SIG-M5 (cell line): ENCODE data around the gene GCSAM.
A peak's percentile ranks its signal among the peaks of the same experiment; 100 is the strongest.

Experiments used
- DNase-seq: peaks from one replicate; lab custom pipeline; 2025; lab: John Stamatoyannopoulos, UW

Gene GCSAM

DNA sequence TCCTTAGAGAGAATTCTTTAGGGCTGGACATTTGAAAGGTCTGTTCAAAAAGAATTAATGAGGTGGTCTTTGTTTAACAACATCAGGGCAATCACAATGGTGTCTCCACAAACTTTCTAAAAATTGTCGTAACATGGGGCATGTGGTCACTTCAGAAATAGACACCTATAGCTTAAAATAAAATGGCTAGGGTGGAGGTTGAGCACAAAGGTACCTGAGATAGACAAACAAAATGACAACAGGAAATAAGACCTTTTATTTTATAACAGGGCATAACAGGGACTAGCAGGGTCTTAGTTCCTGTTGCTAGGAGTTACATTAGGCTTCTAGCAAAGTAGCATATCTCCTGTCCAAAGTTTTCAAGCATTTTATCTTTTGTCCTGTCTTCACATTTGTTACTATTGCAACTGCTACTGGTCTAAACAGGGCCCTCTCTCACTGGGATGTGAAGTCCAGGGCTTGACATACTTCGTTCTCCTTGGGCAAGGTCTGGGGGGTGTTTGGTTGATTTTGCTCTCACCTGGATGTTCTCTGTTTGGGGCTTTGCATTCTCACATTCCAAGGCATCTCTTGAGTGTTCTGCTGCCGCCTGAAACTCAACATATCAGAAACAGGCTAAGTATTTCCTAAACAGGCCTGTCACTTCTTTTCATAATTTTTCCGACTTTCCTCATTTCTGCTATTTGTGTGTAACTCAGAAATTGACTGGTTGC is 3.0 kb downstream of the GCSAM start:
- DNase-seq, result no peak

DNA sequence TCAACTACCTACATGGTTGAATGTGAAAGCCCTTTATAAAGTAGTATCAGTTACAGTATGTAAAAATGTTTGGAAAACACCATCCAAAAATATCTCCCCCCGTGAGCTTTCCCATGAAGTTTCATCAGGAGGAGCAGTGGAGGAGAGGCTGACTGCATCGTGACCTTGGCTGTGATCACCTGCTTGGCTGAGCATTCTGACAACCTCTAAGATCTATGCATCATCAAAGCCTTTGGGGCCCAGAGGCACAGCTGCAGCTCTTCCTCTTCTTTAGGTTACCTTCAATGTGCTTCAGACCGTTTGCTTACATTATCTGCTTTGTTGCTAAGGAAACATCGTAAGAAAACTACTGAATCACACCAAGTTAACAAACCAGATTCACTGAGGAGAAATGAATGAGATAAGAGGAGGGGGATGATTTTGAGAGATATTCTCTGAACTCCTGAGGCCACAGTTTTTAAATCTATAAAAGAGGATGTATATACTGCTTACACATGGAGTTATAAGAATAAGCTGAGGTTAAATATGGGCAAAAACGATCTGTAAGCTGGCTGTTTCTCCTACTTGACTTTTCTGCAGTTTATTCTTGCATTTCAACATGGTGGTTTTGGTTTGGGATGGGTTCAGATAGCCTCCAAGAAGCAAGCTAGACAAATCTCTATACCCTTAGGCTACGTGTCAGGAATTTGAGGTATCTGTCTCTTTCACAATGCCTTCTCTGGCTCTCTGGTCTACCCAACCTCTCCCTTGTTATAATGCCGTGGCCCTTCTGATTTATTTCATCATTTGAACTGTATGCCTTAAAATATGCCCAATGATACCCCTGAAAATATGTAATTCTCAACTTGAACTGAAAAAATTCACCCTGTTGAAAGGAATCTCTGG is 4.0 kb downstream of the GCSAM start:
- DNase-seq, result no peak

DNA sequence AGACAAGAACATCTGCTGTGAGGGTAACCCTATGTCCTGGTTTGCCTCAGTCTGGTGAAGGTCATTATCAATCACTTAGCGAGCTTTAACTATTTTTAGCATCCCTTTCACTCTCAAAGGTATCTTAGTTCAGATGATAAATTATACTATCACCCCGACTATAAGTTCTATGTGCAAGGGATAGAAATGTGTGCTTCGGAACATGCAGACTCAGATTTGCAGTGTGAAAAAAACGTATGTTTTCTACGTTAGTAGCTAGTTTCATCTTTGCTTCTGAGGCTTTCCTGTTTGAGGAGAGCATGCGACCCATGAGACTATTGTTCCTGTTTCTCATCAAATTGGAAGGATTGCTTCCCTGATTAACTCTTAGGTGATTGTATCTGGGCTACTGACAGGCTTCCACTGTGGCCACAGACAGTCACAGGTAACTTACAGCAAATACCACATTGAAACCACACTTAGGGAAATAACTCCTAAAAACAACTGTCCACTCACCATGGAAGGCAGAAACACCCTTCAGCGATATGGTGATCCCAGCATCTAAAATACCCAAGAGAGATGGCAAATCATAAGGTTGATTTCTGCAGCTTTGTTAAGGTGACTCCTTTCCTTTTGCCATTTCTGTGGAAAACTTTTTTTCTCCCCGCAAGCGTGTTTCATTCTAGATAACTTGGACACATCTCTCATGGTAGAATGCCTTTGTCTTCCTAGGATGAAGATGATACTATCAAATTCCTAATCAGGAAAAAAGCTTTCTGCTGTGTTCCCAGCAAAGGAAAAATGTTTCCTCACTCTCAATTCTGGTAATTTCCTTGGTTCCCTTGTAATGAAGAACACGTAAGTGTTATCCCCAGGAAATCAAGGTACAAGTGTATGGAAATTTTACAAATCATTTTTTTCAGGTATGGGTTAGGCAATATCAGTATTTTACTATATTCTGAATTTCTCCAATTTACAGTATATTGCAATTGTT is 5.2 kb downstream of the GCSAM start:
- DNase-seq, result no peak

DNA sequence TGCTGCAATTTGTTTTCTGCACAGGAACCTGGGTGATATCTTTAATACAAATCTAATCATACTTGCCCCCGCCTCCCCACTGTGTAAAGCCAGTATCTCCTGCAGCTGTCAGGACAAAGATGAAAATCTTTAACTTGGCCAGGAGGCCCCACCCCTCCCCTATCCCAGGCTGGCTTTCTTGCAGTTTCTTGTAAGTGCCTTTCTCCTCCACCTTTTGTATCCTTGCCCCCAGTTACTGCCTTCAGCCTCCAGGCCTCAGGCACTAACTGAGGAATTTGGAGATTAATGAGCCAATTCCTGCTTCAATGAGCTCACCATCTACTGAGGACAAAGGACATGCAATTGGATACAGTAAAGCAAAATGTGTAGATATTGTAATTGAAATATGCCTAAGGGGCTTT is 6.5 kb downstream of the GCSAM start:
- DNase-seq, result no peak

- DNase-seq, result no peak
These were observed 8.0 kb downstream of the GCSAM start for GRCh38 chr3:112124907-112125607.

- no peak for DNase-seq
These were observed 9.5 kb downstream of the GCSAM start for GRCh38 chr3:112123548-112123947.

GRCh38 chr3:112122870-112123269 is 10.2 kb downstream of the GCSAM start:
- no peak for DNase-seq

GRCh38 chr3:112121577-112122547 is 11.2 kb downstream of the GCSAM start:
- no peak for DNase-seq

- DNase-seq, result no peak
These were observed 12.8 kb downstream of the GCSAM start for GRCh38 chr3:112119962-112120836.

GRCh38 chr3:112117841-112118571 is 15.0 kb downstream of the GCSAM start:
- DNase-seq, result peak; percentile 13

GRCh38 chr3:112117415-112117814 is 15.6 kb downstream of the GCSAM start:
- DNase-seq, result no peak

GRCh38 chr3:112116748-112117186 is 16.3 kb downstream of the GCSAM start:
- DNase-seq, result no peak

DNA sequence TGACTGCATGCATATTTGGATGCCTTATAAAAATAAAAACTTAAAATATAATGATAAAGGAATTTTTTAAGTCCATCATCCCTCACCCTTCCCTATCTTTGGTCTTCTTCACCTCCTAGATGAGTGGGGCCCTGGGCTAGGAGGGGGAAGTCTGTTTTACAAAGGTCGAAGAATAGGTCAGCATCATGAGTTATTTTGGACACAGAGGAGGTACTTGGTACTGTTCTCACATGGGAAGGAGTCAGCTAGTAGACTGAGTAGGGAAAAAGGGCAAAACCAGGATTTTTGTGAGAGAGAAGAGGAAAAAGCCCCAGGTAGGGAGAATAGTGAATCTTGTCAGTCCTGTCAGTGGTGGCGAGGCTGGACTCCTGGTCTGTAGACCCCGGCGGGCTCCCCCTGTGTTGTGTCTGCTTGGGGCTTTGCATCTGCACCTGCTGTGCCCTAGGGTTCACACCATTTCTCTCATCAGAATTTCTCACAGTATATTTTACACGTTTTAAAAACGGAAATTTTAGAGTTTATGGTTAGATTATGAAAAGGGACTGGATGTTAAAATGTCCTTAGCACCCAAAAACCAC is 17.2 kb downstream of the GCSAM start:
- DNase-seq, result no peak

- DNase-seq, result no peak
These were observed 17.8 kb downstream of the GCSAM start for GRCh38 chr3:112115161-112115739.

DNA sequence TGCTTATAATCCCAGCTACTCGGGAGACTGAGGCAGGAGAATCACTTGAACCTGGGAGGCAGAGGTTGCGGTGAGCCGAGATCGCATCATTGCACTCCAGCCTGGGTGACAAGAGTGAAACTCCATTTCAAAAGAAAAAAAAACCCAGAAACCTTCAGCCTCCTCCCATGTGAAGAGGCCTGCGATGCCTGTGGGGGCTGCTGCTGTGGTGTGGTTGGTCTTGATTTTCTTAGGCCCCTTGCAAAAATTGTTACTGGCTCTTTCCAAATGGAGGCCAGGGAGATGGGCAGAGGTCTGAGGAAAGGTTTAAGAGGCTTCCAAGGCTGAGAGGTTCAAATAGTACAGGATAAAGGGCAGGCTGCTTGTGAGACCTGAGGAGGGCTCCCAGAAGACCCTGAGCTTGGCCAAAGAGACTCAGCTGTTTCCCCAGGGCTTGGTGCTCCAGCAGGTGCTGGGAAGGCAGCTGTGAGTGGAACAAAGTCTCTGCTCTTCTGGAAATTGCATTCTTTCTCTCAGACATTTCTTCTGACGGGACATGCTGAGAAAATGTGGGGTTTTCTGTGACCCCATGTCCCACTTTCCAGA is 18.4 kb downstream of the GCSAM start:
- no peak for DNase-seq

DNA sequence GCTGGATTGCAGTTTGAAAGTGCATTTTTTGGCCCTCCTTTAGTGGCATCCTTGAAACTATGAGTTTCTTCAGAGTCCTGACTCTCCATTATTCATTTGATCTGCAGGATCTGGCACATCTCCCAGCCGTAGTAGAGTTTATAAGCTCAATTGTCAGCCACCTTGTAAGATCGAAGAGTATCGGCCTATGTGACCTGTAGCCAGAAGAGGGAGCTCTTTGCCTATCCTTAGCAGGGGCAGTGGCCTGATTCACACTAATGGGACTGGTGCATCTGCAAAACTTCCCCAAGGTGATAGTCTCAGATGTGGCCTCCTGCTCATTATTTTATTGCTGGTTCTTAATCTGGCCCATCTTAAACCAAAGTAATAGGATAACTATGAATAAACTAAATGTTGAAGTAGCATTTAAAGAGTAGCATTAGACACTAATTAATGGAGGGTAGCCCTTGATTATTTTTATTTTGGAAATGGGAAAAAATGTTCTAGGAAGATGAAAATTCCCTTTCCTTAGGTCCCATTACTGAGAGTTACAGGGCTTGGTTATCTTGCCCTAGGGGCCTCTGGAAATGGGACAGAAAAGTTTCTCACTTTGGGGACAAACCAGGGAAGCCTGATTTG is 21.2 kb downstream of the GCSAM start:
- no peak for DNase-seq

DNA sequence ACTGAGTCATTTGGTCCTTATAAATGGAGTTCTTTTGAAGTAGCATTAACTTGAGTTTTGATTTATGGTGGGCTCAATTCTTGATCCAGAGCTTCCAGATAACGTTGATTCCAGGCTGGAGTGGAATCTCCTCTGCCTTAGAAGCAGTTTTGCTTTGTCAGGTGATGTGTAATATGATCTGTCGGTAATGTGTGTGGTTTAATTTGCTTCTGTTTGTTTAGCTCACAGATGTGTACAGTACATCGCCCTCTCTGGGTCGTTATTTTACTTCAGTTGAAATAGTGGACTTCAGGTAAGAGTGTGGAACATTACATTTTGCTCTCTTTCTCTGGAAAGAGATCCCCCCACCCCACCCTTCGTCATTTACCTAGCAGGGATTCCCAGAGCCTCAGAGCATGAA is 23.7 kb downstream of the GCSAM start:
- no peak for DNase-seq
